ENCODE results near the gene CRACR2B. TPM values are rescaled to one million over a fixed set of nuclear protein-coding genes. Genes with fewer than 3 reads are reported as not detected.

CRACR2B gene
- total and polyA plus RNA-seq, 2 of the 8 experiments (the other 6 are each of a cell fraction or from before 2014, with no cell fraction given), result 18.2 to 26.4 TPM

- TF ChIP-seq USF2 (IDR thresholded peaks at IDR 0.05; ENCODE audit: low read length) (no peak), MAX (IDR thresholded peaks at IDR 0.05) (peak; percentile 50), NANOG (IDR thresholded peaks at IDR 0.05; ENCODE audit: insufficient read depth, low read depth, low read length, poor library complexity, severe bottlenecking) (no peak), SP1 (IDR thresholded peaks at IDR 0.05; ENCODE audit: low read depth, low read length) (no peak), SIN3A (conservative IDR thresholded peaks at IDR 0.05 in 1 of 2, IDR thresholded peaks at IDR 0.05 in 1 of 2; ENCODE audit: low read depth in 1 of 2, low read length in 2 of 2) (peak in 1 of 2 experiments; percentile 73; a peak in 2 of 4 replicates), RAD21 (IDR thresholded peaks at IDR 0.05 in 1 of 2, conservative IDR thresholded peaks at IDR 0.05 in 1 of 2; ENCODE audit: low read depth in 2 of 2, low read length in 2 of 2) (peak; percentile 32 to 68; a peak in 3 of 4 replicates), CREB1 (IDR thresholded peaks at IDR 0.05) (no peak), EP300 (IDR thresholded peaks at IDR 0.05; ENCODE audit: borderline replicate concordance in 1 of 2, low read depth in 2 of 2, low read length in 2 of 2) (no peak), ATF2 (IDR thresholded peaks at IDR 0.05; ENCODE audit: low read length) (no peak), CBX8 (IDR thresholded peaks at IDR 0.05; ENCODE audit: borderline replicate concordance, low read depth, low read length) (no peak), TAF1 (IDR thresholded peaks at IDR 0.05; ENCODE audit: low read depth, low read length) (no peak; the same call in 1 of the 2 replicates), CEBPB (IDR thresholded peaks at IDR 0.05; ENCODE audit: low read depth, low read length) (no peak), SP4 (IDR thresholded peaks at IDR 0.05; ENCODE audit: low read length) (no peak), CHD1 (IDR thresholded peaks at IDR 0.05; ENCODE audit: low read depth, low read length) (no peak), KDM4A (IDR thresholded peaks at IDR 0.05; ENCODE audit: low read depth, low read length, severe bottlenecking) (no peak), ZNF274 (IDR thresholded peaks at IDR 0.05; ENCODE audit: borderline replicate concordance, extremely low read depth, low read length) (no peak), MAFK (IDR thresholded peaks at IDR 0.05; ENCODE audit: low read depth, low read length) (no peak), SAP30 (IDR thresholded peaks at IDR 0.05; ENCODE audit: insufficient read depth, insufficient replicate concordance, low read length) (no peak), TAF7 (optimal IDR thresholded peaks at IDR 0.05; ENCODE audit: borderline replicate concordance, low read depth, low read length) (peak; percentile 15), CTBP2 (IDR thresholded peaks at IDR 0.05; ENCODE audit: borderline replicate concordance, insufficient read depth, insufficient read length, low read length) (no peak), JUND (IDR thresholded peaks at IDR 0.05; ENCODE audit: low read length) (no peak)
These were observed 29.5 kb upstream of the CRACR2B start, which contains the start of gene SLC25A22 (continued) for GRCh38 chr11:798093-798713.

Measured in H1 (cell line).